PC-3 (cell line): ENCODE data around the gene DLST. TPM values are rescaled to one million over a fixed set of nuclear protein-coding genes. Genes with fewer than 3 reads are reported as not detected.

Experiments used
- ATAC-seq: fragments of 200-7000 bp; cut with Tn5 transposase; 2 replicates; pipeline ENCODE4 v1.9.1; 2020; ENCODE audit warnings: mild to moderate bottlenecking, moderate library complexity
- BruUV-seq: library from RNA; stranded (reverse); fragments of 400-500 nt; replicated peaks from 2 replicates; lab custom pipeline; 2021; lab: Mats Ljungman, UMichigan
- CTCF ChIA-PET: fragments of 300-600 bp; sonication (Branson Sonifier 250); formaldehyde crosslinking; loops from one replicate; lab custom pipeline; 2022; ENCODE audit warnings: antibody characterized with exemption; lab: Charles Lee
- POLR2A ChIA-PET: fragments of 300-600 bp; sonication (Branson Sonifier 250); formaldehyde crosslinking; loops from one replicate; lab custom pipeline; 2022; ENCODE audit warnings: antibody characterized with exemption; ENCODE audit not compliant: unreplicated experiment; lab: Charles Lee
- DNase-seq: peaks from one replicate; pipeline ENCODE4 v3.0.0-alpha.2; 2015
- H2AFZ ChIP-seq: fragments of 300-600 bp; sonication (generic); 2 replicates; pipeline ENCODE4 v1.6.0; 2016; ENCODE audit warnings: antibody characterized with exemption, low read length
- H3F3A ChIP-seq: fragments of 300-600 bp; sonication (generic); one replicate; pipeline ENCODE4 v1.6.0; 2017; ENCODE audit warnings: antibody characterized with exemption, low read length, control low read depth, mild to moderate bottlenecking; ENCODE audit not compliant: unreplicated experiment
- H3K27ac ChIP-seq: fragments of 300-600 bp; sonication (generic); 2 replicates; pipeline ENCODE4 v1.5.1; 2016; ENCODE audit warnings: mild to moderate bottlenecking, low read length
- H3K27me3 ChIP-seq: fragments of 300-600 bp; sonication (generic); 2 replicates; pipeline ENCODE4 v1.6.1; 2016; ENCODE audit warnings: low read length, mixed read lengths
- H3K36me3 ChIP-seq: fragments of 300-600 bp; sonication (generic); 2 replicates; pipeline ENCODE4 v1.6.1; 2016; ENCODE audit warnings: low read depth, mixed run types, low read length, mixed read lengths
- H3K4me1 ChIP-seq: fragments of 300-600 bp; sonication (generic); 2 replicates; pipeline ENCODE4 v1.5.1; 2016; ENCODE audit warnings: low read length; ENCODE audit not compliant: insufficient read depth
- H3K4me2 ChIP-seq: fragments of 300-600 bp; sonication (generic); 2 replicates; pipeline ENCODE4 v1.6.0; 2016; ENCODE audit warnings: low read length
- H3K4me3 ChIP-seq: fragments of 300-600 bp; sonication (generic); 2 replicates; pipeline ENCODE4 v1.5.1; 2016; ENCODE audit warnings: mild to moderate bottlenecking, low read length, mixed read lengths
- H3K79me2 ChIP-seq: fragments of 300-600 bp; sonication (generic); 2 replicates; pipeline ENCODE4 v1.6.1; 2017; ENCODE audit warnings: low read length, mixed read lengths
- H3K9ac ChIP-seq: fragments of 300-600 bp; sonication (generic); 2 replicates; pipeline ENCODE4 v1.6.0; 2016; ENCODE audit warnings: mild to moderate bottlenecking, low read length
- H3K9me2 ChIP-seq: fragments of 300-600 bp; sonication (generic); replicated peaks from 2 replicates; pipeline ENCODE4 v1.6.1; 2016; ENCODE audit warnings: mixed run types, low read length, mixed read lengths
- H3K9me3 ChIP-seq: fragments of 300-600 bp; sonication (generic); 2 replicates; pipeline ENCODE4 v1.6.1; 2016; ENCODE audit warnings: low read length, mixed read lengths
- H4K20me1 ChIP-seq: fragments of 300-600 bp; sonication (generic); 2 replicates; pipeline ENCODE4 v1.6.1; 2016; ENCODE audit warnings: low read length, mixed read lengths
- EZH2 ChIP-seq: fragments of 300-600 bp; sonication (generic); IDR thresholded peaks from one replicate; pipeline ENCODE4 v1.6.1; 2017; ENCODE audit warnings: antibody characterized with exemption, mild to moderate bottlenecking, low read length; ENCODE audit not compliant: unreplicated experiment
- EZH2phosphoT487 ChIP-seq: fragments of 300-600 bp; sonication (generic); IDR thresholded peaks from 2 replicates; pipeline ENCODE4 v1.6.1; 2018; ENCODE audit warnings: mild to moderate bottlenecking, antibody characterized with exemption, low read length, borderline replicate concordance
- intact Hi-C: fragments of 100-400 bp; cut with micrococcal nuclease; formaldehyde crosslinking; loops from 2 replicates; pipeline ENCODE4 v1.9.0; 2023
- total RNA-seq: library from RNA; depleted of rRNA; stranded (reverse); fragments of >200 nt; gene quantifications from 2 replicates; pipeline ENCODE4 v1.2.3, GENCODE V29; 2014; rRNA removed
- TF ChIP-seq, protein P1 (sequence below): fragments of 300-600 bp; sonication (generic); conservative IDR thresholded peaks from 2 replicates; pipeline ENCODE4 v1.5.1; 2017; ENCODE audit warnings: antibody characterized with exemption, low read depth, mild to moderate bottlenecking, low read length

Gene DLST
- total RNA-seq, 1 experiment from 2014 or later, result 56.9 TPM

DNA sequence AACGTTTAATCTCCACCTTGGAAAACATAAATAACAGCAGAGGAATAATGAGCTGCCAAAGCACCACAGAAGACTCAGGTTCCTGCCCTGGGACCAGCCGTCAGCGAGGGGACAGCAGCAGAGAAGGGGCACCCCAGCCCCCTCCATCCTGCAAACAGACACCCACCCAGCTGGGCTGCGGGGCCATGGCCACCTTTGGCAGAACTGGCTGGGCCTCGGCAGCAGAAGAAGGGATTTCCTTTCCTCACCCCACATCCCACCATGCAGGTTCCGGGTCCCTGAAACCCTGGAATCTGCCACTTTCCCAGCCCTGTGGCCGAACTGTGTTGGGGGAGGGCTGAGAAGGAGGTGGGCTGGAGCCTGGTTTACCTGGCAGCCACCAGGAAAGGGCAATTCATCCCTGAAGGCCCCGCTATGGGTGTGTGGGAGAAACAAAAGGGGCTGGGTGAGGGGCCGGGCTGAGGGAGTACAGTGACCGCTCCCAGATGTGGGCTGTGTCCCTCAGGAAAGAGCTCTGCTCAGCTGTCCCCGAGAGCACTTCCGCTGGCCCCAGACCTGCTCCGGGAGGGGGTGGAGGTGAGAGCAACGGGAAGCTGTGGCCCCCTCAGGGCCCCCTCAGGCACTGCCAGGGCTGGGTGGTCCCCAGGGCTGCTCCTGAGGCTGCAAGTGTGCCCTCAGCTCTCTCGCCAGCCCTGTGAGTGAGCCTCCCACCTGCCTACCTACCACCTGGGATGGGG is 69.9 kb downstream of the DLST start:
- TF ChIP-seq, protein P1, sequence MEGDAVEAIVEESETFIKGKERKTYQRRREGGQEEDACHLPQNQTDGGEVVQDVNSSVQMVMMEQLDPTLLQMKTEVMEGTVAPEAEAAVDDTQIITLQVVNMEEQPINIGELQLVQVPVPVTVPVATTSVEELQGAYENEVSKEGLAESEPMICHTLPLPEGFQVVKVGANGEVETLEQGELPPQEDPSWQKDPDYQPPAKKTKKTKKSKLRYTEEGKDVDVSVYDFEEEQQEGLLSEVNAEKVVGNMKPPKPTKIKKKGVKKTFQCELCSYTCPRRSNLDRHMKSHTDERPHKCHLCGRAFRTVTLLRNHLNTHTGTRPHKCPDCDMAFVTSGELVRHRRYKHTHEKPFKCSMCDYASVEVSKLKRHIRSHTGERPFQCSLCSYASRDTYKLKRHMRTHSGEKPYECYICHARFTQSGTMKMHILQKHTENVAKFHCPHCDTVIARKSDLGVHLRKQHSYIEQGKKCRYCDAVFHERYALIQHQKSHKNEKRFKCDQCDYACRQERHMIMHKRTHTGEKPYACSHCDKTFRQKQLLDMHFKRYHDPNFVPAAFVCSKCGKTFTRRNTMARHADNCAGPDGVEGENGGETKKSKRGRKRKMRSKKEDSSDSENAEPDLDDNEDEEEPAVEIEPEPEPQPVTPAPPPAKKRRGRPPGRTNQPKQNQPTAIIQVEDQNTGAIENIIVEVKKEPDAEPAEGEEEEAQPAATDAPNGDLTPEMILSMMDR, result no peak
- no peak for TF ChIP-seq EZH2phosphoT487
- no peak for TF ChIP-seq EZH2
- Histone ChIP-seq H4K20me1 (no peaks in the 10 kb centered on the region), H2AFZ (no peak overlapping the region), H3K9ac (no peak overlapping the region), H3F3A (no peaks in the 10 kb centered on the region), H3K4me1 (no peaks in the 10 kb centered on the region; the same call in 1 of the 2 replicates), H3K36me3 (no peaks in the 10 kb centered on the region), H3K4me3 (no peak overlapping the region), H3K27me3 (no peaks in the 10 kb centered on the region), H3K79me2 (no peaks in the 10 kb centered on the region), H3K9me2 (no peaks in the 10 kb centered on the region), H3K4me2 (no peak overlapping the region), H3K27ac (no peak overlapping the region), H3K9me3 (no peaks in the 10 kb centered on the region)
- DNase-seq (no peak), ATAC-seq (no peak)
- BruUV-seq, result no TSS peak
- ChIA-PET CTCF (no interaction called here), POLR2A (interaction anchor here (0.6 kb wide), 1 partner anchor 20 kb away, joined by 3 read pairs; no protein-coding TSS in a partner anchor)
- intact Hi-C loops, result no loop called here

DNA sequence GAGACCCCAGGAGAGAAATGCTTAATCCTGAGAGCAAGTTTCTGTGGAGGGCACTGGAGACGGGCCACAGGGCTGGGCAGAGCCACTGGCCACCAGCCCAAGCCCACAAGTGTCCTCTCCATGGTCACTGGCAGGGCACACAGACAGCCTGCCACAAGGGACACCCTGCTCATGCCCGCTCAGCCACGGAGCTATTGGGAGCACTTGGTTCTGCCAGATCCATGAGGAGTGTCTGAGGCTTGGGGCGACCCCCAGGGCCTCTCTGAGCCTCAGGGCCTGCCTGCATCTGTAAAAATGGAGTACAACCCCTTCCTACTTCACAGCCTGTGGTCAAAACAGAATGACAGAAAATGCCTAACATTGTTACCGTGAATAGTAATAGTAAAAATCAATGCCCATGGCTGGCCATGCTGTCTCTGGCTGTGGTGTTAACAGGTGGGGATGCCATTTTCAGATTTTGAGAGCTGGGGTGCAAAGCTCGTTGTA is 70.5 kb downstream of the DLST start:
- Histone ChIP-seq H3K27me3 (no peaks in the 10 kb centered on the region), H3F3A (no peaks in the 10 kb centered on the region), H3K4me1 (no peaks in the 10 kb centered on the region; the same call in 1 of the 2 replicates), H3K36me3 (no peaks in the 10 kb centered on the region), H3K9me3 (no peaks in the 10 kb centered on the region), H3K79me2 (no peaks in the 10 kb centered on the region), H3K4me3 (no peak overlapping the region), H3K9ac (no peak overlapping the region), H2AFZ (no peak overlapping the region), H4K20me1 (no peaks in the 10 kb centered on the region), H3K27ac (no peak overlapping the region), H3K9me2 (no peaks in the 10 kb centered on the region), H3K4me2 (no peak overlapping the region)
- DNase-seq (no peak), ATAC-seq (no peak)
- no TSS peak for BruUV-seq
- intact Hi-C loops, result no loop called here
- POLR2A ChIA-PET, result no interaction called here
- CTCF ChIA-PET, result no interaction called here
- TF ChIP-seq EZH2phosphoT487, result no peak

DNA sequence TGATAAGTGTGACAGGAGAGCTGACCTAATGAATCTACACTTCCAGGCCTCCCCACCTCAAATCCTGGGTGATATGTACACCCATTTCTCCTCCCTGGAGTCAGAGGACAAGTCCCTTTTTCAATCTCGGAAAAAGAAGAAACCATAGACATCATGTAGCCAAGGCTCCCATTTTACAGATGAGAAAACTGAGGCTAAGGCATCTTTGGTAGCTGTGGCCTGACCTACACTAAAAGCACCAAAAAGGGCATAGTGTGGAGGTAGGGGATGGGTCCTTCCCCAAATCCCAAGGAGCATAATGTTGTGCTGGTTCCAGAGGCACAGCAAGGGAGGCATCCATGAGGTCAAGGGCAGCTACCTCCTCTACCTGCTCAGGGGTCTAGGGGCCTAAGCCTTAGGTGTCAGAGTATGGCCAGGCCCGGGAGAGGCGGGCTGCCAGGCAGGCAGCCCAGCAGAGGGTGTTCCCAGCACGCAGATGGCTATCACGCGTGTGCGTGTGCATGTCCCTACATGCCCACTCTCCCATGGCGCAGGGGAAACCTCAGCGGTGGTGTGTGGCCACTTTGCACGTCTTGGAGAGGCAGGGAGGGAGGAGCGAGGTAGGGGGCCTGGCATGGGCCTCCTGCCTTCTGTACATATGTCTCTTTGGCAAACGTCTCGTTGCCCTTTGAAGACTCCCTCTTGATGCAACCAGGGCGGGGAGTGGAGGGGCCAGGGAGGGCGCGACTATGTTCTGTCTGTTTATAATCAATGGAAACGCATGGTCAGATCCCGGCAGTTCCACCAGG is 71.2 kb downstream of the DLST start:
- H3K27me3 ChIP-seq, result no peaks in the 10 kb centered on the region
- H3K9me2 ChIP-seq, result no peaks in the 10 kb centered on the region
- no peak overlapping the region for H3K4me3 ChIP-seq
- no peaks in the 10 kb centered on the region; the same call in 1 of the 2 replicates for H3K4me1 ChIP-seq
- no peak overlapping the region for H3K9ac ChIP-seq
- TF ChIP-seq EZH2 (no peak), EZH2phosphoT487 (no peak)
- TF ChIP-seq, protein P1, result no peak
- DNase-seq, result no peak
- ChIA-PET POLR2A (no interaction called here), CTCF (no interaction called here)
- intact Hi-C loops, result no loop called here
- H3K27ac ChIP-seq, result no peak overlapping the region
- H3K36me3 ChIP-seq, result no peaks in the 10 kb centered on the region
- H3K9me3 ChIP-seq, result no peaks in the 10 kb centered on the region
- no peaks in the 10 kb centered on the region for H3K79me2 ChIP-seq
- H3K4me2 ChIP-seq, result no peak overlapping the region
- H4K20me1 ChIP-seq, result no peaks in the 10 kb centered on the region
- no peak for ATAC-seq
- H2AFZ ChIP-seq, result no peak overlapping the region
- H3F3A ChIP-seq, result no peaks in the 10 kb centered on the region
- no TSS peak for BruUV-seq

Other genes with a start within 250 kb of the DLST start
- 25.4 and 32.1 TPM in 2 replicates for gene AREL1, start 168.8 kb upstream of the DLST start, total RNA-seq
- 29.7 and 33.1 TPM in 2 replicates for gene FCF1, start 168.8 kb upstream of the DLST start, total RNA-seq
- 25.1 and 30.8 TPM in 2 replicates for gene YLPM1, start 118.6 kb upstream of the DLST start, total RNA-seq
- not detected in 2 replicates for gene PROX2, start 5.8 kb upstream of the DLST start, total RNA-seq
- gene RPS6KL1, start 41.3 kb downstream of the DLST start, total RNA-seq, result 16.0 and 17.9 TPM in 2 replicates
- 0.26 and 1.5 TPM in 2 replicates for gene PGF, start 73.7 kb downstream of the DLST start, total RNA-seq
- 96.8 and 113 TPM in 2 replicates for gene EIF2B2, start 121.0 kb downstream of the DLST start, total RNA-seq
- 7.9 and 13.2 TPM in 2 replicates for gene MLH3, start 169.6 kb downstream of the DLST start, total RNA-seq
- gene ACYP1, start 182.1 kb downstream of the DLST start, total RNA-seq, result 22.6 and 23.5 TPM in 2 replicates
- gene ZC2HC1C, start 187.7 kb downstream of the DLST start, total RNA-seq, result 3.4 and 9.5 TPM in 2 replicates
- 29.6 and 44.5 TPM in 2 replicates for gene NEK9, start 245.1 kb downstream of the DLST start, total RNA-seq